KOPT-K1 (cell line): ENCODE data around the gene CD99L2.
"Not testable (repeated sequence)": the region's sequence is repeated elsewhere in the genome, so short reads cannot be mapped to it uniquely, and the experiment has no call there.

Experiments used
- H3K27ac ChIP-seq: fragments of 200-600 bp; sonication (generic); 2 replicates; pipeline ENCODE4 v1.5.1; 2016; ENCODE audit warnings: antibody characterized with exemption, mild to moderate bottlenecking, low read depth, low read length; ENCODE audit not compliant: poor library complexity, severe bottlenecking
- H3K36me3 ChIP-seq: fragments of 200-600 bp; sonication (generic); 2 replicates; pipeline ENCODE4 v1.5.1; 2017; ENCODE audit warnings: antibody characterized with exemption, mild to moderate bottlenecking, low read length, moderate library complexity; ENCODE audit not compliant: insufficient read depth
- H3K9me3 ChIP-seq: fragments of 200-600 bp; sonication (generic); 2 replicates; pipeline ENCODE4 v1.5.1; 2017; ENCODE audit warnings: antibody characterized with exemption, low read length, mild to moderate bottlenecking; ENCODE audit not compliant: insufficient read depth, poor library complexity, severe bottlenecking

Gene CD99L2

DNA sequence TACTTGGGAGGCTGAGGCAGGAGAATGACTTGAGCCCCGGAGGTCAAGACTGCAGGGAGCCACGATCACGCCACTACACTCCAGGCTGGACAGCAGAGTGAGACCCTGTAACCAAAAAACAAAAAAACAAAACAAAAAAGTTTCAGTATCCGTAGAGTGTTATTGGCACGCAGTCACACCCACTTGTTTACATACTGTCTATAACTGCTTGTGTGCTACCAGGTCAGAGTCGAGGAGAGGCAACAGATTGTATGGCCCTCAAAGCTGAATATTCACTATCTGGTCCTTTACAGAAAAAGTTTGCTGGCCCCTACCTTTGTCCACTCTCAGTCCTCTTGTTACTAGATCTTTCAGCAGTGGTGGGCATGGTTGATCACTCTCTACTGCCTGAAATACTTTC, 8.2 kb upstream of the CD99L2 start:
- no peak overlapping the region for H3K27ac ChIP-seq
- no peaks in the 10 kb centered on the region for H3K36me3 ChIP-seq
- no peaks in the 10 kb centered on the region for H3K9me3 ChIP-seq

DNA sequence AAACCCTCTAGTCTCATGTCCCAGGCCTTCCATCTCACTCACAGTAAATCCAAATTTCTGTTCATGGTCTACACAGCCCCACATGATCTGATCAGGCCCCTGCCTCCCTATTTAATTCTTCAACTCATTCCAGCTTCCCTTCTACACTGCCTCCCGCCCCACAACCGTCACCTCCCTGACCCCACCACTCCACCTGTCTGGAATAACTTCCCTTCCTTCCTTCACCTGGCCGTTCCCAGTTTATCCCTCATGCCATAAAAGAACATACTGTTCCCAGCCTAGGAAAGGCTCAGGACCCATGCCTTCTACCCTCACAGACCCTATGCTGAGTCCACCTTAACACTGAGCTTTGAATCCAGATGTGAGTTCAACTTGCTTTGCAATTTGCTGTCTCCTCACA, 6.8 kb upstream of the CD99L2 start:
- Histone ChIP-seq H3K27ac (no peak overlapping the region), H3K36me3 (no peaks in the 10 kb centered on the region), H3K9me3 (no peaks in the 10 kb centered on the region)

DNA sequence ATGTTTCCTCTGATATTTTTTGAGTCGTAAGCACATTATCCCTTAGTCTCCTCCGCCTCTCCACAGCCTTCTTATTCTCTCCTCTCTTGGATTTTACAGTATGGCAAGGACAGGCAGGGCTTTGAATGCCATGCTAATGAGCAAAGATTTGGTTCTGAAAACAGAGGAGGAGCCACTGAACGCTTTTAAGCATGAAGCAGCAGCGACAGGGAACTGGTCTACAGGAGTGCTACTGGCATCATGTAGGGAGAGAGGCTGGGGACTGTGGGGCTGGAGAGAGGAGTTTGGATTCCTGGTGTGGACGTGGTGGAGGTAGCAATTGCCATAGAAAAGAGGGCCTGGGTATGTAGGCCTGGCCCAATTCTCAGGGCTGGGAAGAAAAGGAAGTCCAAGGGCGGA, 4.6 kb upstream of the CD99L2 start:
- H3K36me3 ChIP-seq = no peaks in the 10 kb centered on the region
- no peaks in the 10 kb centered on the region for H3K9me3 ChIP-seq
- no peak overlapping the region for H3K27ac ChIP-seq

DNA sequence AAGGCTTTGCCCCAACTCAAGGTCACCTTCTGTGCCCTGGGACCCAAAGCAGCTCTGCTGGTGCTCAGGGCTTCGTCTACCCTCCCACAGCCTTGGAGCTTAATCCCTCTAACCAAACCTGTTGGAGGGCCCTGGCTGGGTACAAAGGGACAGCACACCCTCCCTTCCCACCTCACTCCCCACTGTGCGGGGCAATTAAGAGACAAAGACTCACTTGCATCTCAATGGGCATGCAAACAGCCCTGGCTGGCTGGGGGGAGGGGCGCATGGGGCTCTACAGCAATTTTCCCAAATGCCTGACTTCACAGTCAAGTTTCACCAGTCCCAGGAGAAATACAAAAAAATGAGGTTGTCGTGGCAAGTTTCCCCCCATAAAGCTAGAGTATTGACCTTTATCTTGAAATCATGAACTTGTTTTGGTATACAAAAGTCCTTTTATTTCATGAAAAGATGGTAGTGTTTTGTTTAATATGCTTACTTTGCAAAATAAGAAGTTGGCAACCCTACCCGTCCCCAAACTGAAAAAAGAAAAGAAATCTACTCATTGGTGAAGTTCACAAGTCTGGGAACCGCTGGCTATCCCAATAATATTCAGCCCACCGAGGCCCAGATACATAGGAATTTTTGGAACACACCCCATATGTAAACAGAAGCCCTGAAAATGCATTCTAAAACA, 4.1 kb upstream of the CD99L2 start:
- Histone ChIP-seq H3K36me3 (no peaks in the 10 kb centered on the region), H3K27ac (no peak overlapping the region), H3K9me3 (no peaks in the 10 kb centered on the region)

DNA sequence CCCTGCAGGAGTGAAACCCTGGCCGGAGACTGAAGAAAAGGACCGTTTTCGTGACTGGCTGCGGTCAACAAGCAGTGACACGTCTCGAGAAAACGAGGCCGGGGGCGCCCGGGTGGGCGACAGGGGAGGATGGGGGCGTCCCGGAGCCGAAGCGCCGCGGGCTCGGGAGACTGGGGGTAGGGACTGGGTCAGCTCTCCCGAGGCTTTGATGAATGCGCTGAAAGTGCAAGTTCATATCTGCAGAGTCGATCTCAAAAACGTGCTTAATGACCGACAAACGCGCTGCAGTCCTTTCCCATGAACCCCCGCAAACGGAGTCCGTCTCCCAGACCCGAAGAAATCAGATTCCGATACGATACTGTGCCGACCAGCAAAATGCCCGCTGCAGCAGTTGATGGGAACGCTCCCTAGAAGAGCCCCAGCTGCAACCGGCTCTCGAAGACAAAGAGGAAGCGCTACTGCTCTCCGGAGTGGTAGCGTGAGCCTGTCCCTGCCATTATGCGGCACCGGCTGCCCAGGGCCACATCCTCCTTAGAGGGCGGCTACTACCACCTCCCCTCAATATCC, 806 bp upstream of the CD99L2 start:
- no peaks in the 10 kb centered on the region for H3K36me3 ChIP-seq
- no peaks in the 10 kb centered on the region for H3K9me3 ChIP-seq
- peak overlapping the region; percentile 83 for H3K27ac ChIP-seq

DNA sequence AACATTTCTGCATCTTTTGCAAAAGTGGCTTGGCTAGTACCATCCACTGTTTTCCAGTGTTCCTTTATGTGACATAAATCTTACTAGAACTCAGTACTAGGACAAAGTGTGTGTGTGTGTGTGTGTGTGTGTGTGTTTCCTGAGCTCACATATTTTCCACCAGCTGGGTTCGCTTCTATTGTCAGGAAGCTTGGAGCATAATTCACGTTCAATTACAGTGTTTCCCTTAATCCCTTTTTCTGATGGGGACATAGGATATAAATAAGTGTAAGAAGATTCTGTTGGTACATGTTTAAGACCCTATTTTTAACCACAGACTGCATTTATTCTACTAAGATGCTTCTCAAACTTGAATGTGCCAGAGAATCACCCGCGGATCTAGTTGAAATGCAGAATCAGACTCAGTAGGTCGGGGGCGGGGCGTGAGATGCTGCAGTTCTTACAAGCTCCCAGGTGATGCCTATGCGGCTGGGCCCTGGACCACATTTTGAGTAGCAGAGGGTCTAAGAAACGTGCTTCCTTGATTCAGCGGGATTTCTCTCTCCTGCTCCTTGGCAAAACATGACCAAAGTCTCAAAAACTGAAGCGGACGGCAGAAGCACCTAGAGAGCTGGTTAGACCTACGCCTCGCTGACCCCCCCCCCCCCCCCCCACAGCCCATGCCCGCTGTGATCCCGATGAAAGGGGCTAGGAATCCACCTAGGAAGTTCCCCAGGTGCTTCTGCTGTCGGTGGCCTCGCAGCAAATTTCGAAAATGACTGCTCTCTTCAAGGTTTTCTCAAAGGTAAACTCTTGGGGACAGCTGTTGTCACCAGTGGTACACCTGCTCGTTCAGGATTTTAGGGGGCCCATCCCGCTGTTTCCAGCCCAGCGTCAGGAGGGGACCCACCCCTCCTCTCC, 797 bp downstream of the CD99L2 start:
- no peaks in the 10 kb centered on the region for H3K36me3 ChIP-seq
- H3K9me3 ChIP-seq = no peaks in the 10 kb centered on the region
- peak overlapping the region; percentile 83 for H3K27ac ChIP-seq

DNA sequence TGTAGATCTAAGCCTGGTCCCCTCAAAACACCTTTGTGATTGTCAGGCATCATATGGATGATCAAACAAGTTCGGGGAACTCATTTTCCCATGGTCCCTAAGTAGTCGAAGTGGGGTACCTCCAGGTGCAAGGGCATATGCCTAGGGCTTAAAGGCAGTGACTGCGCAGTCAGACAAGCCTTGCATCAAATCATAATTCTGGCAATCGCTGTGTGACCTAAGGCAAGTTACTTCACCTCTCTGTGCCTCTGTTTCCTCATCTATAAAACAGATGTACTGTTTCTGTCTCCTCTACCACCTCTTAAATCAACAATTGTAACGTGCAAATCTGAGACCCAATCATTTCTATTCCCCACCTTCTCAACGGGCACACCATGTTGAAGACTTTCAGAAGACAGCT, 1.8 kb downstream of the CD99L2 start:
- H3K9me3 ChIP-seq = no peaks in the 10 kb centered on the region
- no peak overlapping the region for H3K27ac ChIP-seq
- H3K36me3 ChIP-seq = no peaks in the 10 kb centered on the region

DNA sequence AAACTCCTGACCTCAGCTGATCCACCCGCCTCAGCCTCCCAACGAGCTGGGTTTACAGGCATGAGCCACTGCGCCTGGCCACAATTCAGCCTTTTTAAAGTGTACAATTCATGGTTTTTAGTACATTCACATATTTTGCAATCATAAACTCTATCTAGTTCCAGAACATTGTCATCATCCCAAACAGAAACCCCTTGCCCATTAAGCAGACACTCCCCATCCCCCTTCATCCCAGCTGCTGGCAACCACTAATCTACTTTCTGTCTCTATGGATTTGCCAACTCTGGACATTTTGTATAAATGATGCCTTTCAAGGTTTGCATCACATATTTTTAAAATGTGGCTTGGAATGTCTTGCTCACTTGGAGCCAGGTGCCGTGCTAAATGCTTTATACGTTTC, 4.5 kb downstream of the CD99L2 start:
- H3K9me3 ChIP-seq = no peaks in the 10 kb centered on the region
- H3K27ac ChIP-seq = no peak overlapping the region
- H3K36me3 ChIP-seq = no peaks in the 10 kb centered on the region

DNA sequence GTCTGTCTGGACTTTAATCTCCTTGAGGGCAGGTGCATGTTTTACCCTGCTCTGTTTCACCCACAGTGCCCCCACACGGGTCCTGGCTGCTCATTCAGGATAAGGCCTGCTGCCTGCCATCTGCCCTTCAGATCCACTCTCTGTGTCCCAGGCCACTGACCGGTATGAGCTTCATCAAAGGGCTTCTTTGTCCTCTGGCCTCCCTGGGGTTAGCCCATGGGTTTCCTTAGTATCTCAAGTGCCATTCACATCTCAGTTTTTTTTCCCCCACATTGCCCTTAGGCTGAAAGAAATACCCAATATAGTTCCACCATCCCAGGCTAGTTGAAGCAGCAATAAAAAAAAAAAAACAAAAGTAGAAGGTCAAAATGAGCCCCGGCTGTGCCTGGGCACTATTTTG, 9.3 kb downstream of the CD99L2 start:
- H3K27ac ChIP-seq = no peak overlapping the region
- no peaks in the 10 kb centered on the region for H3K9me3 ChIP-seq
- no peaks in the 10 kb centered on the region for H3K36me3 ChIP-seq

DNA sequence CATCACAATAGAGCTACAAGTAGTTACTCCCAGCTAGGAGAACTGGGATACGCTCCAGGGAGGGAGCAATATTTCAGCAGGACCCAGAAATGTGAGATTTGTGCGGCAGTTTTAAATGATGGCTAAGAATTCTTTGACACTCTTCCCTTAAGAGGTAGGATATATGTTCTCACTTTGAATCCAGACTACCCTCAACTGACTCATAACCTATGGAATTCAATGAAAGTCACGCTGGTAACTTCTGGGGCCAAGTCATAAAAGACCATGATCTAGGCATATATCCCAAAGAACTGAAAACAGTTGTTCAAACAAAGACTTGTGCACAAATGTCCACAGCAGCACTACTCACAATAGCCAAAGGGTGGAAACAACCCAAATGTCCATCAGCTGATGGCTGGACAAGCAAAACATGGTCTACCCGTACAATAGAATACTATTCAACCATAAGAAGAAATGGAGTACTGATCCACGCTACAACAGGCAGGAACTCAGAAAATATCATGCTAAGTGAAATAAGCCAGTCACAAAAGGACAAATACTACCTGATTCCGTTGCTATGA, 10.5 kb downstream of the CD99L2 start:
- Histone ChIP-seq H3K36me3 (no peaks in the 10 kb centered on the region), H3K27ac (no peak overlapping the region), H3K9me3 (no peaks in the 10 kb centered on the region)

DNA sequence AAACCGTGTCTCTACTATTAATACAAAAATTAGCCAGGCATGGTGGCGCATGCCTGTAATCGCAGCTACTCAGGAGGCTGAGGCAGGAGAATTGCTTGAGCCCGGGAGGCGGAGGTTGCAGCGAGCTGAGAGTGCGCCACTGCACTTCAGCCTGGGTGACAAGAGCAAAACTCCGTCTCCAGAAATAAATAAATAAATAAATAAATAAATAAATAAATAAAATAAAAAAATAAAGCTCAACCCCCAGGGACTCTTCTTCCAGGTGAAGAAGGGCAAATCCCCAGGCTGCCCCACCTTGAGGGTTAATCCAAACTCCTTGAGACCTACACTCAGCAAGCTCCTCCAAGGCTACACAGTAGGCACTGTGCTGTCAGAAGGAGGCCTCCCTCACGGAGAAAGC, 11.2 kb downstream of the CD99L2 start:
- H3K9me3 ChIP-seq, H3K27ac ChIP-seq, H3K36me3 ChIP-seq: not testable (repeated sequence)

DNA sequence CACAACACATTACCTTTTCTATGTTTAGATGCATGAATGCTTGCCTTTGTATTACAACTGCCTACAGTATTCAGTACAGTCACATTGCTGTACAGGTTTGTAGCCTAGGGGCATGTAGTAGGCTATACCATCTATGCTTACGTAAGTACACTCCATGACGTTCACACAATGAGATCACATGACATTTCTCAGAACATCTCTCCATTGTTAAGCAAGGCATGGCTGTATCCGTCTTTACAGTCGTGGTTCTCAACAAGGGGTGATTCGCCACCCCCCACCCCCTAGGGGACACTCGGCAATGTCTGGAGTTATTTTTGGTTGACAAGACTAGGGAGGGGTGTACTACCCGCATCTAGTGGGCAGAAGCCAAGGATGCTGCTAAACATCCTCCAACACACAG, 12.1 kb downstream of the CD99L2 start:
- Histone ChIP-seq H3K27ac (no peak overlapping the region), H3K9me3 (no peaks in the 10 kb centered on the region)

DNA sequence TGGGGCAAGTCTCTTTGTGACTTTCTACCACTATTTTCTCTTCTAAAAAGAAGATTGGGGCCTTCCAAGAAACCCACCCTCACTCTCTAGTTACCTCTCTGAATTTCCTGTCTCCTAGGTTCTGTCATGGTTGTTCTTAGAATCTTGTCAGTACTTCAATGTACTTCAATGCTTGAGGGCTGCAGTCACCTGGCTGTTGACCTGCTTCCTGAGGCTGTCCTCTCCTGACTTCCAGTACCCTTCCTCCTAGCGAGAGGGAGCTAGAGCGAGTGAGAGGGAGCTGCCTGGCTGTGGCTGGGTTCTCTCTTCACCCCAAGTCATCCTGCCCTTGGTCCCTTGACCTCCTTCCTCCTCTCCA, 17.7 kb downstream of the CD99L2 start:
- Histone ChIP-seq H3K36me3 (no peaks in the 10 kb centered on the region), H3K27ac (peak overlapping the region; percentile 50), H3K9me3 (no peaks in the 10 kb centered on the region)

More for the DNA sequence above, 12.1 kb downstream of the CD99L2 start:
- no peaks in the 10 kb centered on the region for H3K36me3 ChIP-seq

DNA sequence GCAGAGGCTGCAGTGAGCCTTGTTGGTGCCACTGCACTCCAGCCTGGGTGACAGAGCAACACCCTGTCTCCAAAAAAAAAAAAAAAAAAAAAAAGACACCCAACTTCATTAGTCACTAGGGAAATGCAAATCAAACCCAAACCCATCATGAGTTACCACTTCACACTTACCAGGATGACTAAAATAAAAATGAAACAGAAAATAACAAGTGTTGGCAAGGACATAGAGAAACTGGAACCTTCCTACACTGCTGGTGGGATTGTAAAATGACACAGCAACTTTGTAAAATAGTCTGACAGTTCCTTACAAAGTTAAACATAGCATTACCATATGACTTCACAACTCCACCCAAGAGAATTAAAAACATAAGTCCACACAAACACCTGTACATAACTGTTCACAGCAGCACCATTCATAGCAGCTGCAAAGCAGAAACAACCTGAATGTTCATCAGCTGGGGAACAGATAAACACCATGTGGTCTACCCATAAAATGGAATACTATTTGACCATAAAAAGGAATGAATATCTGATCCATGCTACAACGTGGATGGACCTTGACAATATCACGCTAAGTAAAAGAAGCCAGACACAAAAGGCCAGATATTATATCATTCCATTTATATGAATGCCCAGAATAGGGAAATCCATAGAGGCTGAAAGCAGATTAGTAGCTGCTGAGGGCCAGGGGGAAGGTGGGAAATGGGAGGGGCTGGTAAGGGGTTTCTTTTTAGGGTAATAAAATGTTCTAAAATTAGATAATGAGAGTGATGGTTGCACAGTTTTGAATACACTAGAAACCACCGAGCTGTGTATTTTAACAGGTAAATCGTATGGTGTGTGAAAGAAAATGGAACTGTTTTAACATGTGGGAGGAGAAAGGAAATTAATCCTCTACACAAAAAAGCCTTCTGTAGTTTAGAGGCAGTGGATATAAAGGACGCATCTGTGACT, 18.3 kb downstream of the CD99L2 start:
- no peaks in the 10 kb centered on the region for H3K36me3 ChIP-seq
- no peaks in the 10 kb centered on the region for H3K9me3 ChIP-seq
- H3K27ac ChIP-seq = peak overlapping the region; percentile 50
